ENCODE measurements around the gene TMEM163. TPM values are rescaled to one million over a fixed set of nuclear protein-coding genes. Genes with fewer than 3 reads are reported as not detected.

Gene TMEM163
- total and polyA plus RNA-seq, 2 of the 13 experiments (the other 11 are each of a cell fraction or from before 2014, with no cell fraction given) = 0.05 TPM; not detected in 1

DNA sequence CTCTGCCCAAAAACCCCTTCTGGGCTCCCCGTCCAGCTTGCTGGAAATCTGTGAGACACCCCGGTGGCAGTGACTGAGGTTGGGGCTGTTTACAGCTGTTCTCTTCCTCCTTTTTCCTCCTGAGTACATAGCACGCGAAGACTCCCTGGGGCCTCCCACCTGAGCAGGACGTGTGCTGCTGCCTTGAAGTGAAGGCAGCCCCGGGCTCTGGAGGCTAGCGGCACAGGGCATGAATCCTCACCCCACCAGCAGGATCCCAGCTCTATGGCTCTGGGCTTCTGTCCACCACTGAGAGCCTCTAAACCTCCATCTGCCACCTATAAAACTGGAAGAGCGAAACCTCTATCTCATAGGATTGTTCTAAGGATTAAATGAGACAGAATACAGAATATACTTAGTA is 182.5 kb downstream of the TMEM163 start:
- peaks cover 2 to 20% of the 10 kb centered on the region in 2 experiments; a peak in 1 of 5 replicates for H3K27me3 ChIP-seq (ENCODE audit: control insufficient read depth in 1 of 2, insufficient read depth in 2 of 2, low read length in 2 of 2)
- DNase-seq (ENCODE audit: low spot score) (no peak), ATAC-seq (peak; percentile 37; the same call in 1 of the 3 replicates), FAIRE-seq (no peak)
- POLR2A ChIA-PET = no interaction called here
- CTCF ChIA-PET (ENCODE audit: low intra/inter-chr PET ratio, low total read pairs) = no interaction called here
- TF ChIP-seq PCBP2 (optimal IDR thresholded peaks at IDR 0.05; ENCODE audit: low read depth, low read length, poor library complexity, severe bottlenecking) (no peak), ZNF724P (CRISPR knock-in tag; IDR thresholded peaks at IDR 0.05; ENCODE audit: borderline replicate concordance) (no peak), ZNF350 (CRISPR knock-in tag; IDR thresholded peaks at IDR 0.05; ENCODE audit: borderline replicate concordance, low read depth) (no peak), CCDC6 (CRISPR knock-in tag; IDR thresholded peaks at IDR 0.05) (no peak), ESRRA (CRISPR knock-in tag; IDR thresholded peaks at IDR 0.05; ENCODE audit: low read depth) (no peak), TEAD3 (CRISPR knock-in tag; optimal IDR thresholded peaks at IDR 0.05; ENCODE audit: borderline replicate concordance) (no peak), KDM3A (CRISPR knock-in tag; IDR thresholded peaks at IDR 0.05; ENCODE audit: low read depth) (no peak), KLF11 (CRISPR knock-in tag; IDR thresholded peaks at IDR 0.05) (no peak), CC2D1A (CRISPR knock-in tag; IDR thresholded peaks at IDR 0.05) (no peak), MIXL1 (CRISPR knock-in tag; IDR thresholded peaks at IDR 0.05) (no peak), ZSCAN12 (CRISPR knock-in tag; IDR thresholded peaks at IDR 0.05) (no peak)
- TF ChIP-seq, protein P1, sequence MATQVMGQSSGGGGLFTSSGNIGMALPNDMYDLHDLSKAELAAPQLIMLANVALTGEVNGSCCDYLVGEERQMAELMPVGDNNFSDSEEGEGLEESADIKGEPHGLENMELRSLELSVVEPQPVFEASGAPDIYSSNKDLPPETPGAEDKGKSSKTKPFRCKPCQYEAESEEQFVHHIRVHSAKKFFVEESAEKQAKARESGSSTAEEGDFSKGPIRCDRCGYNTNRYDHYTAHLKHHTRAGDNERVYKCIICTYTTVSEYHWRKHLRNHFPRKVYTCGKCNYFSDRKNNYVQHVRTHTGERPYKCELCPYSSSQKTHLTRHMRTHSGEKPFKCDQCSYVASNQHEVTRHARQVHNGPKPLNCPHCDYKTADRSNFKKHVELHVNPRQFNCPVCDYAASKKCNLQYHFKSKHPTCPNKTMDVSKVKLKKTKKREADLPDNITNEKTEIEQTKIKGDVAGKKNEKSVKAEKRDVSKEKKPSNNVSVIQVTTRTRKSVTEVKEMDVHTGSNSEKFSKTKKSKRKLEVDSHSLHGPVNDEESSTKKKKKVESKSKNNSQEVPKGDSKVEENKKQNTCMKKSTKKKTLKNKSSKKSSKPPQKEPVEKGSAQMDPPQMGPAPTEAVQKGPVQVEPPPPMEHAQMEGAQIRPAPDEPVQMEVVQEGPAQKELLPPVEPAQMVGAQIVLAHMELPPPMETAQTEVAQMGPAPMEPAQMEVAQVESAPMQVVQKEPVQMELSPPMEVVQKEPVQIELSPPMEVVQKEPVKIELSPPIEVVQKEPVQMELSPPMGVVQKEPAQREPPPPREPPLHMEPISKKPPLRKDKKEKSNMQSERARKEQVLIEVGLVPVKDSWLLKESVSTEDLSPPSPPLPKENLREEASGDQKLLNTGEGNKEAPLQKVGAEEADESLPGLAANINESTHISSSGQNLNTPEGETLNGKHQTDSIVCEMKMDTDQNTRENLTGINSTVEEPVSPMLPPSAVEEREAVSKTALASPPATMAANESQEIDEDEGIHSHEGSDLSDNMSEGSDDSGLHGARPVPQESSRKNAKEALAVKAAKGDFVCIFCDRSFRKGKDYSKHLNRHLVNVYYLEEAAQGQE (IDR thresholded peaks at IDR 0.05; ENCODE audit: borderline replicate concordance in 1 of 2, low read depth in 1 of 2, low read length in 2 of 2) = no peak
- TF ChIP-seq, protein P2, sequence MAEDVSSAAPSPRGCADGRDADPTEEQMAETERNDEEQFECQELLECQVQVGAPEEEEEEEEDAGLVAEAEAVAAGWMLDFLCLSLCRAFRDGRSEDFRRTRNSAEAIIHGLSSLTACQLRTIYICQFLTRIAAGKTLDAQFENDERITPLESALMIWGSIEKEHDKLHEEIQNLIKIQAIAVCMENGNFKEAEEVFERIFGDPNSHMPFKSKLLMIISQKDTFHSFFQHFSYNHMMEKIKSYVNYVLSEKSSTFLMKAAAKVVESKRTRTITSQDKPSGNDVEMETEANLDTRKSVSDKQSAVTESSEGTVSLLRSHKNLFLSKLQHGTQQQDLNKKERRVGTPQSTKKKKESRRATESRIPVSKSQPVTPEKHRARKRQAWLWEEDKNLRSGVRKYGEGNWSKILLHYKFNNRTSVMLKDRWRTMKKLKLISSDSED (CRISPR knock-in tag; IDR thresholded peaks at IDR 0.05) = no peak
- intact Hi-C loops (cut with micrococcal nuclease; ENCODE audit: unreplicated experiment) (no loop called here), in situ Hi-C loops (cut with HindIII; ENCODE audit: extremely low pct_ligation_motif_present, low pct_unique_long_range_greater_than_20kb) (no loop called here)
- no peaks in the 10 kb centered on the region for H3K36me3 ChIP-seq (replicated peaks in 1 of 2; ENCODE audit: control insufficient read depth in 1 of 2, insufficient read depth in 2 of 2, low read length in 2 of 2)
- no peaks in the 10 kb centered on the region for H3K9me3 ChIP-seq (ENCODE audit: low read length)
- H3K27ac ChIP-seq (ENCODE audit: extremely low read length, insufficient read depth, low read length) = no peak overlapping the region
- 45% methylated on average over 5 of the region's 8 CpGs for WGBS (ENCODE audit: low lambda C conversion rate)
- no TSS peak for BruUV-seq (replicated peaks)
- H3K4me1 ChIP-seq (ENCODE audit: insufficient read depth, low read length) = no peaks in the 10 kb centered on the region
- H4K20me1 ChIP-seq (ENCODE audit: insufficient read depth, low read length) = no peaks in the 10 kb centered on the region
- no peak overlapping the region for H3K4me3 ChIP-seq (replicated peaks in 1 of 3; ENCODE audit: insufficient read depth in 1 of 3, low read depth in 2 of 3, low read length in 3 of 3)
- no peaks in the 10 kb centered on the region for H3K79me2 ChIP-seq (ENCODE audit: insufficient read depth, low read length)
- H3K4me2 ChIP-seq (ENCODE audit: low read depth, low read length) = no peak overlapping the region
- H2AFZ ChIP-seq (ENCODE audit: low read length) = no peak overlapping the region
- no peak overlapping the region for H3K9ac ChIP-seq (ENCODE audit: insufficient read depth, low read depth, low read length)

Measured in HepG2 (cell line).